LoVo (cell line): Measurements from ENCODE around the gene ZNF678.
"Not testable (repeated sequence)": the region's sequence is repeated elsewhere in the genome, so short reads cannot be mapped to it uniquely, and the experiment has no call there.

ENCODE experiments used
- DNase-seq: peaks from one replicate; pipeline ENCODE4 v3.0.0-alpha.2; 2016; ENCODE audit warnings: low spot score

Gene ZNF678

GRCh38 chr1:227551881-227552280, 11.5 kb upstream of the ZNF678 start:
- not testable (repeated sequence) for DNase-seq

GRCh38 chr1:227556288-227556687, 7.1 kb upstream of the ZNF678 start:
- no peak for DNase-seq

GRCh38 chr1:227557962-227558725, 5.2 kb upstream of the ZNF678 start:
- no peak for DNase-seq

- no peak for DNase-seq
Measured at GRCh38 chr1:227558732-227559262, 4.6 kb upstream of the ZNF678 start.

- DNase-seq = no peak
Measured at GRCh38 chr1:227559499-227559898, 3.9 kb upstream of the ZNF678 start.

- no peak for DNase-seq
Measured at GRCh38 chr1:227559926-227560325, 3.4 kb upstream of the ZNF678 start.

GRCh38 chr1:227560393-227561173, 2.8 kb upstream of the ZNF678 start:
- DNase-seq = no peak

- DNase-seq = no peak
Measured at GRCh38 chr1:227561241-227561907, 2.0 kb upstream of the ZNF678 start.

- no peak for DNase-seq
Measured at GRCh38 chr1:227562037-227562436, 1.3 kb upstream of the ZNF678 start.

GRCh38 chr1:227562933-227563323, 428 bp upstream of the ZNF678 start:
- no peak for DNase-seq

GRCh38 chr1:227567256-227567655, 3.9 kb downstream of the ZNF678 start:
- DNase-seq = no peak

- DNase-seq = no peak
Measured at GRCh38 chr1:227568593-227568992, 5.2 kb downstream of the ZNF678 start.

- DNase-seq = no peak
Measured at GRCh38 chr1:227572752-227573151, 9.4 kb downstream of the ZNF678 start.

- no peak for DNase-seq
Measured at GRCh38 chr1:227574926-227575325, 11.6 kb downstream of the ZNF678 start.

- DNase-seq = no peak
Measured at GRCh38 chr1:227576189-227576588, 12.8 kb downstream of the ZNF678 start.

- DNase-seq = no peak
Measured at GRCh38 chr1:227577500-227577899, 14.1 kb downstream of the ZNF678 start.

- DNase-seq = no peak
Measured at GRCh38 chr1:227583354-227583753, 20.0 kb downstream of the ZNF678 start.

- no peak for DNase-seq
Measured at GRCh38 chr1:227586733-227587132, 23.4 kb downstream of the ZNF678 start.

GRCh38 chr1:227587968-227588367, 24.6 kb downstream of the ZNF678 start:
- DNase-seq = no peak

- DNase-seq = not testable (repeated sequence)
Measured at GRCh38 chr1:227588769-227589168, 25.4 kb downstream of the ZNF678 start.

- DNase-seq = not testable (repeated sequence)
Measured at GRCh38 chr1:227589777-227590176, 26.4 kb downstream of the ZNF678 start.

GRCh38 chr1:227596222-227596621, 32.9 kb downstream of the ZNF678 start:
- not testable (repeated sequence) for DNase-seq

- no peak for DNase-seq
Measured at GRCh38 chr1:227603327-227603726, 40.0 kb downstream of the ZNF678 start.
